ENCODE data around the gene ANTXRL. TPM values are rescaled to one million over a fixed set of nuclear protein-coding genes. Genes with fewer than 3 reads are reported as not detected.
"Not testable (repeated sequence)": the region's sequence is repeated elsewhere in the genome, so short reads cannot be mapped to it uniquely, and the experiment has no call there.

ANTXRL gene
- polyA plus RNA-seq (2013, experiment 1 of 2; ENCODE audit: insufficient read length), result not detected
- polyA plus RNA-seq (2013, experiment 2 of 2; ENCODE audit: insufficient read length), result not detected

GRCh38 chr10:46286991-46287693 lies at the start of gene ANTXRL:
Gene ANTXRL (plus strand): TSS chr10:46286997. CDS start chr10:46287263, 266 bp downstream.
- DNase-seq, result no peak

- no peak for DNase-seq
These were observed 48.8 kb upstream of the ANTXRL start for GRCh38 chr10:46237815-46238510.

- DNase-seq, result no peak
These were observed 47.5 kb upstream of the ANTXRL start for GRCh38 chr10:46239247-46239646.

GRCh38 chr10:46239993-46240683 lies 46.7 kb upstream of the ANTXRL start:
- no peak for DNase-seq

GRCh38 chr10:46240684-46241565 lies 45.9 kb upstream of the ANTXRL start:
- no peak for DNase-seq

- DNase-seq, result no peak
These were observed 41.4 kb upstream of the ANTXRL start for GRCh38 chr10:46245381-46245900.

GRCh38 chr10:46246400-46247180 lies 40.2 kb upstream of the ANTXRL start:
- not testable (repeated sequence) for DNase-seq

- DNase-seq, result no peak
These were observed 39.7 kb upstream of the ANTXRL start for GRCh38 chr10:46247181-46247475.

GRCh38 chr10:46247808-46248569 lies 38.8 kb upstream of the ANTXRL start:
- no peak for DNase-seq

- no peak for DNase-seq
These were observed 38.1 kb upstream of the ANTXRL start for GRCh38 chr10:46248651-46249146.

- not testable (repeated sequence) for DNase-seq
These were observed 37.0 kb upstream of the ANTXRL start for GRCh38 chr10:46249617-46250344.

- DNase-seq, result no peak
These were observed 36.3 kb upstream of the ANTXRL start for GRCh38 chr10:46250481-46250880.

GRCh38 chr10:46250898-46251856 lies 35.6 kb upstream of the ANTXRL start:
- DNase-seq, result no peak

- no peak for DNase-seq
These were observed 34.6 kb upstream of the ANTXRL start for GRCh38 chr10:46251857-46252847.

GRCh38 chr10:46253076-46254006 lies 33.5 kb upstream of the ANTXRL start:
- no peak for DNase-seq

- DNase-seq, result no peak
These were observed 32.8 kb upstream of the ANTXRL start for GRCh38 chr10:46254007-46254383.

Data from fibroblast of skin of scalp (primary cell).